Loucy (cell line): ENCODE data around the gene CASQ1.

Source experiments
- H2AFZ ChIP-seq: fragments of 200-600 bp; sonication (generic); 2 replicates; pipeline ENCODE4 v1.6.0; 2016; ENCODE audit warnings: antibody characterized with exemption, mild to moderate bottlenecking, low read length, moderate library complexity
- H3F3A ChIP-seq: fragments of 200-600 bp; 2 replicates; pipeline ENCODE4 v1.6.0; 2016; ENCODE audit warnings: antibody characterized with exemption, low read depth, mild to moderate bottlenecking
- H3K27me3 ChIP-seq: fragments of 200-600 bp; sonication (generic); 2 replicates; pipeline ENCODE4 v1.6.1; 2014; ENCODE audit warnings: low read length, mild to moderate bottlenecking; ENCODE audit not compliant: insufficient read depth, poor library complexity, severe bottlenecking
- H3K36me3 ChIP-seq: fragments of 200-600 bp; sonication (generic); 2 replicates; pipeline ENCODE4 v1.6.1; 2016; ENCODE audit warnings: low read length; ENCODE audit not compliant: insufficient read depth
- H3K4me1 ChIP-seq: fragments of 200-600 bp; sonication (generic); 2 replicates; pipeline ENCODE4 v1.5.1; 2014; ENCODE audit warnings: low read length, mild to moderate bottlenecking; ENCODE audit not compliant: insufficient read depth, poor library complexity, severe bottlenecking
- H3K4me2 ChIP-seq: fragments of 200-600 bp; sonication (generic); 2 replicates; pipeline ENCODE4 v1.6.0; 2014; ENCODE audit warnings: antibody characterized with exemption, low read length, low read depth, mild to moderate bottlenecking; ENCODE audit not compliant: poor library complexity, severe bottlenecking
- H3K4me3 ChIP-seq: fragments of 200-600 bp; sonication (generic); 2 replicates; pipeline ENCODE4 v1.5.1; 2014; ENCODE audit warnings: low read length, mild to moderate bottlenecking, mixed read lengths; ENCODE audit not compliant: poor library complexity, severe bottlenecking
- H3K79me2 ChIP-seq: fragments of 200-600 bp; sonication (generic); 2 replicates; pipeline ENCODE4 v1.6.1; 2014; ENCODE audit warnings: low read length; ENCODE audit not compliant: insufficient read depth
- H3K9ac ChIP-seq: fragments of 200-600 bp; sonication (generic); 2 replicates; pipeline ENCODE4 v1.6.0; 2014; ENCODE audit warnings: mild to moderate bottlenecking, low read depth, low read length, moderate library complexity; ENCODE audit not compliant: poor library complexity, severe bottlenecking
- H3K9me2 ChIP-seq: fragments of 200-600 bp; sonication (generic); replicated peaks from 2 replicates; pipeline ENCODE4 v1.6.1; 2016; ENCODE audit warnings: low read depth, low read length, mixed read lengths
- H3K9me3 ChIP-seq: fragments of 200-600 bp; sonication (generic); 2 replicates; pipeline ENCODE4 v1.6.1; 2014; ENCODE audit warnings: mild to moderate bottlenecking, antibody characterized with exemption, low read length, low read depth; ENCODE audit not compliant: insufficient read depth
- H4K20me1 ChIP-seq: fragments of 200-600 bp; sonication (generic); 2 replicates; pipeline ENCODE4 v1.6.0; 2014; ENCODE audit warnings: antibody characterized with exemption, low read length, mild to moderate bottlenecking; ENCODE audit not compliant: insufficient read depth, poor library complexity, severe bottlenecking
- CTCF ChIP-seq: fragments of 200-600 bp; sonication (generic); conservative IDR thresholded peaks from 2 replicates; pipeline ENCODE4 v1.5.1; 2014; ENCODE audit warnings: mild to moderate bottlenecking, antibody characterized with exemption, low read length
- EZH2phosphoT487 ChIP-seq: fragments of 200-600 bp; IDR thresholded peaks from 2 replicates; pipeline ENCODE4 v1.6.1; 2018; ENCODE audit warnings: antibody characterized with exemption, mild to moderate bottlenecking, moderate library complexity, borderline replicate concordance

Gene CASQ1

DNA sequence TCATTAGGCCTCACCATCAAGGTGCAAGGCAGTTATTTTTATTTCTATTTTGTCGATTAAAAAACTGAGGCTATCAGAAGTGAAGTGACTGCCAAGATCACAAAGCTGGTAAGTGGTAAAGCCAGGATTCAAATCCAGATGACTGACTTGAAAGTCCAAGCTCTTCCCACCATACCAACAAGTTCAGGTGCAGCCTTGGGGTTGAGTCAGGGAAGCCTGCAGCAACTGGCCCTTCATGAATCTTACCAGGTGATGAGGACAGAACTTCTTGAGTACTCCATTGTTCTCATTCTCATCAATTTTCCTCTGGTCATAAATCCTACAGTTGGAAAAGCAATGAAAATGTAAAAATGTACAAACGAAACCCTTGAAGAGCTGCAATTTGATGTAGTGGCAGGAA, 35.0 kb downstream of the CASQ1 start:
- no peak overlapping the region for H3K9ac ChIP-seq
- no peaks in the 10 kb centered on the region for H3K27me3 ChIP-seq
- H3K4me2 ChIP-seq, result no peak overlapping the region
- TF ChIP-seq CTCF (no peak), EZH2phosphoT487 (no peak)
- H3K9me3 ChIP-seq, result no peaks in the 10 kb centered on the region
- peaks cover 99% of the 10 kb centered on the region for H3K36me3 ChIP-seq
- H3K4me3 ChIP-seq, result no peak overlapping the region
- H3F3A ChIP-seq, result no peaks in the 10 kb centered on the region
- H3K9me2 ChIP-seq, result no peaks in the 10 kb centered on the region
- no peaks in the 10 kb centered on the region for H3K79me2 ChIP-seq
- no peaks in the 10 kb centered on the region for H4K20me1 ChIP-seq
- H2AFZ ChIP-seq, result no peak overlapping the region
- no peaks in the 10 kb centered on the region for H3K4me1 ChIP-seq

DNA sequence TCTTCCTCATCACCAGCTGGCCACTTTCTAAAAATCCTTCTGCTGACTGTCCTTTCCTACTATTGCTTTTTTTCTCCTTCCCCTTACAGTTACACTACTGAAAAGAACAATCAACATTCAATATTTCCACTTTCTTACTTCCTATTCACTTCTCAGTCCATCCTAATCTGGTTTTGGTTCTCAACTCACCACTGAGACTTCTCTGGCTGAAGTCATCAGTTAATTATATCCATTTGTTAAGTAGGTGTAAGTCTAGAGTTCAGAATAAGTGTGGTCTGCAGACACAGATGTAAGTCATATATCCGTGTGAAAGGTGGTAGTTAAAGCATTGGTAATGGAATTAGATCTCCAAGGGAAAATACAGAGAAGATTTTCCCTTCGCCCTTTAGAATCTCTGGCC, 36.2 kb downstream of the CASQ1 start:
- Histone ChIP-seq H3K4me3 (no peak overlapping the region), H3K4me1 (no peaks in the 10 kb centered on the region), H2AFZ (no peak overlapping the region), H3K36me3 (peaks cover 99% of the 10 kb centered on the region), H3F3A (no peaks in the 10 kb centered on the region), H3K4me2 (no peak overlapping the region), H3K9me3 (no peaks in the 10 kb centered on the region), H4K20me1 (no peaks in the 10 kb centered on the region), H3K9ac (no peak overlapping the region), H3K9me2 (no peaks in the 10 kb centered on the region), H3K79me2 (no peaks in the 10 kb centered on the region), H3K27me3 (no peaks in the 10 kb centered on the region)
- TF ChIP-seq CTCF (no peak), EZH2phosphoT487 (no peak)

DNA sequence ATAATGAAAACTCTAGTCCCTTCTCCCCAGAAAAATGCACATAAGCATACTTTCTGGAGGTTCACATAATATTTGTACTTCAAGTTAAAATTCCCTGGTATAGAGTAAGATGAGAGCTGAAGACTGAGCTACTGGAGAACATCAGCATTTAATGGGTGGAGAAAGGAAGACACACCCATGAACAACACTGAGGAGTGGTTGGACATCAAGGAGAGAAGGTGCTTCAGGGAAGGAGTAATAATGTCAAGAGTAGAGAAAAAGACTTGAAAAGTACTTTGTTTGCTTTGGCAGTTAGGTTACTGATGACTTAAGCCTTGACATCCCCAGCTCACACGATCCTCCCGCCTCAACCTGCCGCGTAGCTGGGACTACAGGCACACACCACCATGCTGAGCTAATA, 36.7 kb downstream of the CASQ1 start:
- H3F3A ChIP-seq, result no peaks in the 10 kb centered on the region
- no peak overlapping the region for H3K4me2 ChIP-seq
- H3K9me3 ChIP-seq, result no peaks in the 10 kb centered on the region
- no peaks in the 10 kb centered on the region for H4K20me1 ChIP-seq
- H3K9me2 ChIP-seq, result no peaks in the 10 kb centered on the region
- H3K36me3 ChIP-seq, result peaks cover 99% of the 10 kb centered on the region
- no peaks in the 10 kb centered on the region for H3K4me1 ChIP-seq
- H3K27me3 ChIP-seq, result no peaks in the 10 kb centered on the region
- no peak overlapping the region for H2AFZ ChIP-seq
- no peak overlapping the region for H3K9ac ChIP-seq
- TF ChIP-seq CTCF (no peak), EZH2phosphoT487 (no peak)
- no peak overlapping the region for H3K4me3 ChIP-seq
- H3K79me2 ChIP-seq, result no peaks in the 10 kb centered on the region
